Measurements from ENCODE around the gene NT5DC4. TPM values are rescaled to one million over a fixed set of nuclear protein-coding genes. Genes with fewer than 3 reads are reported as not detected.

Gene NT5DC4
- total RNA-seq, 2 experiments from 2014 or later = not detected

GRCh38 chr2:112687522-112687921, 33.3 kb upstream of the NT5DC4 start:
- ChIA-PET CTCF (interaction anchor here (0.6 to 2.9 kb wide), 7 partner anchors 34 to 198 kb away, joined by 3 to 13 read pairs (median 3); no protein-coding TSS in a partner anchor), POLR2A (no interaction called here)
- Mint-ChIP-seq H3K27ac (no peak overlapping the region), H3K4me1 (ENCODE audit: low read depth) (peaks cover 27% of the 10 kb centered on the region), H3K9me3 (no peaks in the 10 kb centered on the region), H3K4me3 (no peak overlapping the region), H3K27me3 (no peaks in the 10 kb centered on the region), H3K36me3 (no peaks in the 10 kb centered on the region)
- no peak for DNase-seq
- intact Hi-C loops (cut with micrococcal nuclease) = no loop called here

- Mint-ChIP-seq H3K4me3 (no peak overlapping the region), H3K9me3 (no peaks in the 10 kb centered on the region), H3K27ac (no peak overlapping the region), H3K4me1 (ENCODE audit: low read depth) (peaks cover 35% of the 10 kb centered on the region), H3K27me3 (no peaks in the 10 kb centered on the region), H3K36me3 (no peaks in the 10 kb centered on the region)
- DNase-seq = no peak
- ChIA-PET POLR2A (no interaction called here), CTCF (interaction anchor here (0.6 to 1.4 kb wide), 3 partner anchors 33 to 88 kb away, joined by 3 read pairs; no protein-coding TSS in a partner anchor)
- intact Hi-C loops (cut with micrococcal nuclease) = no loop called here
Observed at GRCh38 chr2:112688086-112688880, 32.5 kb upstream of the NT5DC4 start.

- no peaks in the 10 kb centered on the region for H3K36me3 Mint-ChIP-seq
- peaks cover 33% of the 10 kb centered on the region for H3K4me1 Mint-ChIP-seq (ENCODE audit: low read depth)
- H3K9me3 Mint-ChIP-seq = no peaks in the 10 kb centered on the region
- H3K4me3 Mint-ChIP-seq = peak overlapping the region; percentile 50
- intact Hi-C loops (cut with micrococcal nuclease) = loop anchor here (1.0 to 5.0 kb wide), 3 partner anchors 65 to 209 kb away; partner anchors contain the start of gene TTL
- POLR2A ChIA-PET = interaction anchor here (0.6 to 1.0 kb wide), 5 partner anchors 17 to 44 kb away, joined by 3 to 6 read pairs (median 5); no protein-coding TSS in a partner anchor
- peak; percentile 80 for DNase-seq
- CTCF ChIA-PET = interaction anchor here (1.1 to 4.6 kb wide), 20 partner anchors 8 to 106 kb away, joined by 3 to 91 read pairs (median 6); partner anchors contain the start of genes CHCHD5 and SLC20A1
- H3K27ac Mint-ChIP-seq = peak overlapping the region; percentile 84
- no peaks in the 10 kb centered on the region for H3K27me3 Mint-ChIP-seq
Observed at GRCh38 chr2:112690853-112691401, 29.9 kb upstream of the NT5DC4 start.

DNA sequence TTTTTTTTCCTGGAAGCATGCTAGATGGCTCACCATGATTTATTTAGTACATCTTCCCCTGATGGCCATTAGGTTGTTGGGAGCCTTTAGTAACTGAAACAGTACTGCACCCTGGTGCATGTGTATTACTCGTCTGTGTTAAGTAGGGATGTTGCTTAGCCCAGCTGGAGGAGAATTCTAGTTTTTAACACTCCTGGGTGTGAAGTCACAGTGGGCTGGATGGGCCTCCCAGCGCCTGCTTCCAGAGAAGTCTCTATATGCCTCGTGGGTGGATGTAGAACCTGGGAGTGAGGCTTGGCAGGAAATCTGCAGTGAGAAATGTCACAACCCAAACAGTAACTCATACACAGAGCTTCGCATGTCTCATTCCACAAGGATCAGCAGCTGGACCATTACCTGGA, 28.9 kb upstream of the NT5DC4 start:
- Mint-ChIP-seq H3K4me3 (peak overlapping the region; percentile 2), H3K9me3 (no peaks in the 10 kb centered on the region), H3K27ac (peak overlapping the region; percentile 84), H3K4me1 (ENCODE audit: low read depth) (peaks cover 33% of the 10 kb centered on the region), H3K36me3 (no peaks in the 10 kb centered on the region), H3K27me3 (no peaks in the 10 kb centered on the region)
- ChIA-PET CTCF (interaction anchor here (0.9 to 4.6 kb wide), 20 partner anchors 7 to 193 kb away, joined by 3 to 91 read pairs (median 6); partner anchors contain the start of gene CHCHD5), POLR2A (interaction anchor here (0.5 to 2.0 kb wide), 10 partner anchors 16 to 129 kb away, joined by 3 to 10 read pairs (median 4); partner anchors contain the start of gene SLC20A1)
- peak; percentile 61 for DNase-seq
- intact Hi-C loops (cut with micrococcal nuclease) = loop anchor here (1.0 to 5.0 kb wide), 6 partner anchors 35 to 210 kb away; partner anchors contain the start of genes SLC20A1 and TTL

DNA sequence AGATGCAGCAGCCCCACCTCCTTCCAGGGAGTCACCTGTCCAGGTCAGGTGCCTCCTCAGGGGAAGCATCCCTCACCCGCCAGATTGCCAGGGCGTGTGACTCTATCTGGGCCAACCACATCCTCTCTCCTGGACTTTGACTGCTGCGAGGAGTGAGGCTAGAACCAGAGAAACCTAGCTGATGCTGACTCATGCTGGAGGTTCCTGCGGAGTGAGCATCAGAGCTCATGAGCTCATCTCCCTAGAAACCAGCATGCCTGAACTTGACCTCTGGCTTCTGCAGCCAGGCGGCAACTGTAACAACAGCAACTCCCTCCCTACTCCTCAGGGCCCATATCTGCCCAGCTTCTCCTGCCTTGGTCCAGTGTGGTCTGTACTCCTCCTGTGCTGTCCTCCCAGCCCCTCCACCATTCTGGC, 28.3 kb upstream of the NT5DC4 start:
- H3K27ac Mint-ChIP-seq = peak overlapping the region; percentile 84
- no peaks in the 10 kb centered on the region for H3K27me3 Mint-ChIP-seq
- POLR2A ChIA-PET = interaction anchor here (0.5 to 2.0 kb wide), 12 partner anchors 8 to 128 kb away, joined by 3 to 10 read pairs (median 4); partner anchors contain the start of gene SLC20A1
- peak overlapping the region; percentile 30 for H3K4me3 Mint-ChIP-seq
- no peaks in the 10 kb centered on the region for H3K9me3 Mint-ChIP-seq
- peak; percentile 87 for DNase-seq
- H3K4me1 Mint-ChIP-seq (ENCODE audit: low read depth) = peaks cover 33% of the 10 kb centered on the region
- intact Hi-C loops (cut with micrococcal nuclease) = loop anchor here (1.0 to 5.0 kb wide), 4 partner anchors 34 to 210 kb away; partner anchors contain the start of genes SLC20A1 and TTL
- CTCF ChIA-PET = interaction anchor here (0.9 to 4.6 kb wide), 15 partner anchors 8 to 193 kb away, joined by 3 to 91 read pairs (median 5); no protein-coding TSS in a partner anchor
- no peaks in the 10 kb centered on the region for H3K36me3 Mint-ChIP-seq

DNA sequence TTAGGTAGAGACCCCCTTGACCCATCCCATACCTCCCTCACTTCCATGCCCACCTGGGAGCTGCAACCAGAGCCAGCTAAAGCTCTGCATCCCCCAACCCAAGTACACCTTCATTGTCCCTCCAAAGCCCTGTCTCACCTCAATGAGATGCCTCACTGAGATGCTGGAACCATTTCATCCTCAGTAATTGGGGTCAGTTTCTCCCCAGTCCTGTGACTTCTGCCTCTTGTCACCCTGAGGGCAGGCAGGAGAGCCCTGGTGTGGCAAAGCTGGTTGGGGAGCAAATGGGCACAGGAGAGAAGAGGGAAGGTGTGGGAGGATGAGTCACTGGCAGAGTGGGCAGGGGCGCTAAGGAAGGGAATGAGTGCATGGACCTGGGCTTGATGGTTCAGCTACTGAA, 27.9 kb upstream of the NT5DC4 start:
- Mint-ChIP-seq H3K36me3 (no peaks in the 10 kb centered on the region), H3K4me1 (ENCODE audit: low read depth) (peaks cover 33% of the 10 kb centered on the region), H3K27ac (peak overlapping the region; percentile 84), H3K4me3 (peak overlapping the region; percentile 30), H3K27me3 (no peaks in the 10 kb centered on the region), H3K9me3 (no peaks in the 10 kb centered on the region)
- peak; percentile 81 for DNase-seq
- ChIA-PET POLR2A (interaction anchor here (1.2 to 2.0 kb wide), 10 partner anchors 8 to 62 kb away, joined by 3 to 10 read pairs (median 4); partner anchors contain the start of gene SLC20A1), CTCF (interaction anchor here (0.9 to 4.6 kb wide), 16 partner anchors 8 to 192 kb away, joined by 3 to 91 read pairs (median 5); no protein-coding TSS in a partner anchor)
- intact Hi-C loops (cut with micrococcal nuclease) = loop anchor here (1.0 to 5.0 kb wide), 5 partner anchors 13 to 211 kb away; partner anchors contain the start of genes SLC20A1 and TTL

DNA sequence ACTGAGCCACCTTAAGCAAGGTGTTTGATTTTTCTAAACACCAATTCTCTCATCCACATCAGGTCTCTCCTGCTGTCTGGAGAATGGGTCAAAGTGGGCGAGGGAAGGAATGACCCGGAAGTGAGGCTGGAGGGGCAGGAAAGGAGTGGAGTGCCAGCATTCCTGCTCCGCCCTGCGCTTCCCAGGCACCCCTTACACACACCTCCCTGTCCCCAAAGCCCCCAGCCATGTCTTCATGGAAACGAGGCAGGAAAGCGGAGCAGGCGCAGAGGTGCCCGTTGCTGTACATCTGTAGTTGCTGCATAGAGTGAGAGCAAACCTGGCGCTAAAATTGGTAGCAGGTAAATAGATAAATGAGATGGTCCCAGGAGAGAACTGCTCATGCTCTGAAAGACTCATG, 27.2 kb upstream of the NT5DC4 start:
- DNase-seq = no peak
- CTCF ChIA-PET = interaction anchor here (0.9 to 4.6 kb wide), 9 partner anchors 9 to 154 kb away, joined by 3 to 91 read pairs (median 11); no protein-coding TSS in a partner anchor
- Mint-ChIP-seq H3K4me1 (ENCODE audit: low read depth) (peaks cover 33% of the 10 kb centered on the region), H3K27ac (peak overlapping the region; percentile 49), H3K9me3 (no peaks in the 10 kb centered on the region), H3K4me3 (no peak overlapping the region), H3K36me3 (no peaks in the 10 kb centered on the region), H3K27me3 (no peaks in the 10 kb centered on the region)
- POLR2A ChIA-PET = interaction anchor here (1.2 to 2.0 kb wide), 6 partner anchors 7 to 63 kb away, joined by 3 to 10 read pairs (median 5); no protein-coding TSS in a partner anchor
- intact Hi-C loops (cut with micrococcal nuclease) = loop anchor here (1.0 to 5.0 kb wide), 3 partner anchors 13 to 211 kb away; partner anchors contain the start of gene TTL

- H3K4me3 Mint-ChIP-seq = no peak overlapping the region
- no peaks in the 10 kb centered on the region for H3K36me3 Mint-ChIP-seq
- no peaks in the 10 kb centered on the region for H3K9me3 Mint-ChIP-seq
- ChIA-PET CTCF (interaction anchor here (4.0 kb wide), 1 partner anchor 33 kb away, joined by 58 read pairs; no protein-coding TSS in a partner anchor), POLR2A (no interaction called here)
- no peaks in the 10 kb centered on the region for H3K27me3 Mint-ChIP-seq
- no peak overlapping the region for H3K27ac Mint-ChIP-seq
- H3K4me1 Mint-ChIP-seq (ENCODE audit: low read depth) = peaks cover 33% of the 10 kb centered on the region
- intact Hi-C loops (cut with micrococcal nuclease) = loop anchor here (5.0 kb wide), 1 partner anchor 212 kb away; the partner anchor contains the start of gene TTL
- no peak for DNase-seq
Observed at GRCh38 chr2:112694182-112694581, 26.6 kb upstream of the NT5DC4 start.

DNA sequence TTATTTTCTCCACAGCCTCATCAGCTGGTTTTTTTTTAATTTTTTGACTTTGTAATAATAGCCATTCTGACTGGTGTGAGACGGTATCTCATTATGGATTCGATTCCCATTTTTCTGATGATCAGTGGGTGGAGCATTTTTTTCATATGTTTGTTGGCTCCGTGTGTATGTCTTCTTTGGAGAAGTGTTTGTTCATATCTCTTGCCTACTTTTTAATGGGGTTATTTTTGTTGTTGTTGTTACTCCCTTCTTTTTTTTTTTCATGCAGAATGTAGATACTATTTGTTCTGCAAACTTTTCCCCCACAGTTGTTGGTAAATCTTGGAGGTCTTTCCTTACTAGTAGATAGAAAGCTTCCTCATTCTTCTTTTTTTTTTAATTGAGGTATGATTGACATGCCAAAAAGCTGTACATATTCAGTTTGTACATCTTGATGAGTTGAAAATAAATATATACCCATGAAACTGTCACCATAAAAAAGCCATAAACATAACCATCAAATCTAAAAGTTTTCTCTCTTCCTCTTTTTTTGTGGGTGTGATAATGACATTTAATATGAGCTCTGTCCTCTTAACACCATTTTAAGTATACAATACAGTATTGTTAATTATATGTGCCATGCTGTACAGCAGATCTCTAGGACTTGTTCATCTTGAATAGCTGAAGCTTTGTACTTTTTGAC, 21.8 kb upstream of the NT5DC4 start:
- Mint-ChIP-seq H3K36me3 (no peaks in the 10 kb centered on the region), H3K27ac (no peak overlapping the region), H3K27me3 (no peaks in the 10 kb centered on the region), H3K9me3 (no peaks in the 10 kb centered on the region), H3K4me1 (ENCODE audit: low read depth) (peaks cover 7% of the 10 kb centered on the region), H3K4me3 (no peak overlapping the region)
- intact Hi-C loops (cut with micrococcal nuclease) = no loop called here
- ChIA-PET CTCF (interaction anchor here (1.1 to 2.7 kb wide), 2 partner anchors 8 to 27 kb away, joined by 4 to 9 read pairs; no protein-coding TSS in a partner anchor), POLR2A (interaction anchor here (1.2 kb wide), 1 partner anchor 41 kb away, joined by 4 read pairs; no protein-coding TSS in a partner anchor)
- DNase-seq = no peak

DNA sequence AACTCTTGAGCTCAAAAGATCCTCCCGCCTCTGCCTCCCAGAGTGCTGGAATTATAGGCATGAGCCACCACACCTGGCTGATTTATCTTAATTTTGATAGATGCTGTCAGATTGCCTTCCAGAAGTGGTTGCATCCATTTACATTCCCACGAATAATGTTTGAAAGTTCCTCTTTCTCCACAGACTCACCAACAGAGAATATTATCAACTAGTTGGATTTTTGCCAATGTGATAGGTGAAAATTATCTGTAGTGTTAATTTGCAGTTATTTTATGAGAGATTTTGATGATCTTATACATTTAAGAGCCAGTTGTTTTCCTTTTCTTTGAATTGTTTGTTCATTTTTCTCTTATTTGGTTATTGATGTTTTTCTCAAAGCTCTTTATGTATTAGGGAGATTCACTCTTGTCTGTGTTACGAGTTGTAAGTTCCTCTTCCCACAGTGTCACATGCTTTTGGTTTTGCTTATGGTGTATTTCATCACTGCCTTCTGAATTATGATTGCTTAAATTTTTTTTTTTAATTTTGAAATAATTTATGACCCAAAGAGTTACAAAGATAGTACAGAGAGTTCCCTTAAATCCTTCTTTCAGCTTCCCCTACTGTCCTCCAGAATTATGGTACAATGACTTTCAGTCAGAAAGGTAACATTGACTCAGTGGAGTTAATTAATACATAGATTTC, 20.7 kb upstream of the NT5DC4 start:
- Mint-ChIP-seq H3K4me3 (no peak overlapping the region), H3K27ac (no peak overlapping the region), H3K27me3 (peaks cover 1% of the 10 kb centered on the region), H3K9me3 (no peaks in the 10 kb centered on the region), H3K4me1 (ENCODE audit: low read depth) (peaks cover 7% of the 10 kb centered on the region), H3K36me3 (no peaks in the 10 kb centered on the region)
- ChIA-PET CTCF (interaction anchor here (1.1 to 2.7 kb wide), 3 partner anchors 8 to 26 kb away, joined by 4 to 9 read pairs (median 5); no protein-coding TSS in a partner anchor), POLR2A (interaction anchor here (1.0 kb wide), 1 partner anchor 7 kb away, joined by 3 read pairs; no protein-coding TSS in a partner anchor)
- no peak for DNase-seq
- intact Hi-C loops (cut with micrococcal nuclease) = no loop called here
